Measurements from ENCODE around the gene CERS6. TPM values are rescaled to one million over a fixed set of nuclear protein-coding genes. Genes with fewer than 3 reads are reported as not detected.
"Not testable (repeated sequence)": the region's sequence is repeated elsewhere in the genome, so short reads cannot be mapped to it uniquely, and the experiment has no call there.

The CERS6 gene
- total RNA-seq, 2 donors from 2014 or later, result 13.7 to 15.8 TPM

- Histone ChIP-seq H3K27me3 (replicated peaks; ENCODE audit: insufficient read depth) (no peaks in the 10 kb centered on the region), H3K27ac (no peak overlapping the region), H3K4me1 (ENCODE audit: control insufficient read depth in 1 of 2, low read depth in 2 of 2) (no peaks in the 10 kb centered on the region), H3K36me3 (no peaks in the 10 kb centered on the region), H3K4me3 (no peak overlapping the region), H3K9me3 (no peaks in the 10 kb centered on the region)
- TF ChIP-seq CTCF (IDR thresholded peaks at IDR 0.05), result no peak
- no peak for ATAC-seq (ENCODE audit: insufficient number of reproducible peaks, low FRiP score, low read depth)
- no peak for DNase-seq (ENCODE audit: low spot score)
These were observed 311.2 kb downstream of the CERS6 start for GRCh38 chr2:168767258-168767657.

DNA sequence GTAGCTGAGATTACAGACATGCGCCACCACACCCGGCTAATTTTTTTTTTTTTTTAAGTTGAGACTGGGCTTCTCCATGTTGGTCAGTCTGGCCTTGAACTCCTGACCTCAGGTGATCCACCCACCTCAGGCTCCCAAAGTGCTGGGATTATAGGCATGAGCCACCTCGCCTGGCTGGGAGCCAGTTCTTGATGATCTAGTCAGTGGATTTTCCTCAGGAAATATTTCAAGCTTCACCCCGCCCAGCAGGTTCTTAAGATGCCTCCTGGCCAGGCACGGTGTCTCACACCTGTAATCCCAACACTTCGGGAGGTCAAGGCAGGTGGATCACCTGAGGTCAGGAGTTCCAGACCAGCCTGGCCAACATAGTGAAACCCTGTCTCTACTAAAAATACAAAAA is 312.3 kb downstream of the CERS6 start:
- ATAC-seq (ENCODE audit: insufficient number of reproducible peaks, low FRiP score, low read depth), result not testable (repeated sequence)

DNA sequence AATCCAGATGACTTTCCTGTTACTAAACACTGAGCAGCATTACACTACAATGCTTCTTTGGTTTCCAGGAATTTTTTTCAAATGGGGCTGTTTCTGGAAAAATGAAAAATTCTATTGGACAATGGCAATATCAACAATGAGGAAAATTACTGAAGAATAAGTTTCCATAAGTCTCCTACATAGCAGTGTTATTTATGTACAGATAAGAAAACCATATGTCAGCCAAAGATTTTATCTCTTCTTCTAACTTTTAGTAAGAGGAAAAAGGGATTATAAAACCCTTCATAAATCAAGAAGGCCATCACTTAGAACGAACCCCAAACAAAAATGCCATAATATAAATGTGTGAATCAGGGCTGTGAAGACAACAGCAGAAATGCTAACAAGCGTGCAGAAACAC is 314.7 kb downstream of the CERS6 start:
- Histone ChIP-seq H3K4me3 (no peak overlapping the region), H3K4me1 (ENCODE audit: control insufficient read depth in 1 of 2, low read depth in 2 of 2) (no peaks in the 10 kb centered on the region), H3K27me3 (replicated peaks; ENCODE audit: insufficient read depth) (no peaks in the 10 kb centered on the region), H3K36me3 (no peaks in the 10 kb centered on the region), H3K27ac (no peak overlapping the region), H3K9me3 (peaks cover 2% of the 10 kb centered on the region)
- ATAC-seq (ENCODE audit: insufficient number of reproducible peaks, low FRiP score, low read depth), result no peak
- no peak for TF ChIP-seq CTCF (IDR thresholded peaks at IDR 0.05)
- DNase-seq (ENCODE audit: low spot score), result no peak

More for the DNA sequence above, 312.3 kb downstream of the CERS6 start:
- not testable (repeated sequence) for H3K4me1 ChIP-seq (ENCODE audit: control insufficient read depth in 1 of 2, low read depth in 2 of 2); DNase-seq (ENCODE audit: low spot score); H3K4me3 ChIP-seq; H3K27ac ChIP-seq; H3K27me3 ChIP-seq (replicated peaks; ENCODE audit: insufficient read depth); H3K9me3 ChIP-seq; H3K36me3 ChIP-seq

DNA sequence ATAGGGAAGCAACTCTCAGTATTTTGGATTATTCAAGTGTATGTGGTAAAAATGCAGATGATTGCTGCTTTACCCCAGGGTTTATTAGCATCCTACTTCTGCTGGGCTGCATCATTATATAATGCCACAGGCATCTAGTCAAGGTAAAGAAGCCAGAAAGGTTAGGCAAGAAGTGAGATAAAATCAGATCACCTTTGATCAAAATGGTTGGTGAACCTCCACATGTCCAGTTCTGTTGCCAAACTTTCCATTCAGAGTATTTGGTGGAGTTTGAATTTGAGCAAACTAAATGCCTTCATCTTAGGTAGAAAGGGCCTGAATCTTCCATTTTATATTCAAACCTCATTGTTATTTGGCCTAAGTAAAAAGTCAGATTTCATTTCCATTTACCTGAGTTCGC is 316.6 kb downstream of the CERS6 start:
- no peaks in the 10 kb centered on the region for H3K36me3 ChIP-seq
- H3K27ac ChIP-seq, result no peak overlapping the region
- H3K4me3 ChIP-seq, result no peak overlapping the region
- ATAC-seq (ENCODE audit: insufficient number of reproducible peaks, low FRiP score, low read depth) (no peak), DNase-seq (ENCODE audit: low spot score) (no peak)
- no peak for TF ChIP-seq CTCF (IDR thresholded peaks at IDR 0.05)
- no peaks in the 10 kb centered on the region for H3K4me1 ChIP-seq (ENCODE audit: control insufficient read depth in 1 of 2, low read depth in 2 of 2)
- peaks cover 4% of the 10 kb centered on the region for H3K9me3 ChIP-seq
- H3K27me3 ChIP-seq (replicated peaks; ENCODE audit: insufficient read depth), result no peaks in the 10 kb centered on the region

- no peaks in the 10 kb centered on the region for H3K4me1 ChIP-seq (ENCODE audit: control insufficient read depth in 1 of 2, low read depth in 2 of 2)
- H3K27ac ChIP-seq, result no peak overlapping the region
- H3K36me3 ChIP-seq, result no peaks in the 10 kb centered on the region
- TF ChIP-seq CTCF (IDR thresholded peaks at IDR 0.05), result no peak
- no peak for DNase-seq (ENCODE audit: low spot score)
- H3K4me3 ChIP-seq, result no peak overlapping the region
- peaks cover 4% of the 10 kb centered on the region for H3K9me3 ChIP-seq
- ATAC-seq (ENCODE audit: insufficient number of reproducible peaks, low FRiP score, low read depth), result no peak
- H3K27me3 ChIP-seq (replicated peaks; ENCODE audit: insufficient read depth), result no peaks in the 10 kb centered on the region
These were observed 317.1 kb downstream of the CERS6 start for GRCh38 chr2:168773128-168773527.

- peaks cover 4% of the 10 kb centered on the region for H3K9me3 ChIP-seq
- no peaks in the 10 kb centered on the region for H3K4me1 ChIP-seq (ENCODE audit: control insufficient read depth in 1 of 2, low read depth in 2 of 2)
- TF ChIP-seq CTCF (IDR thresholded peaks at IDR 0.05), result peak; percentile 18
- no peaks in the 10 kb centered on the region for H3K27me3 ChIP-seq (replicated peaks; ENCODE audit: insufficient read depth)
- no peaks in the 10 kb centered on the region for H3K36me3 ChIP-seq
- no peak overlapping the region for H3K4me3 ChIP-seq
- DNase-seq (ENCODE audit: low spot score) (no peak), ATAC-seq (ENCODE audit: insufficient number of reproducible peaks, low FRiP score, low read depth) (no peak)
- no peak overlapping the region for H3K27ac ChIP-seq
These were observed 317.8 kb downstream of the CERS6 start for GRCh38 chr2:168773719-168774521.
